ENCODE results near the gene EVA1C. TPM values are rescaled to one million over a fixed set of nuclear protein-coding genes. Genes with fewer than 3 reads are reported as not detected.

The EVA1C gene
- total and polyA plus RNA-seq, 5 donors: 18.0 to 39.8 (median 21.2) TPM

DNA sequence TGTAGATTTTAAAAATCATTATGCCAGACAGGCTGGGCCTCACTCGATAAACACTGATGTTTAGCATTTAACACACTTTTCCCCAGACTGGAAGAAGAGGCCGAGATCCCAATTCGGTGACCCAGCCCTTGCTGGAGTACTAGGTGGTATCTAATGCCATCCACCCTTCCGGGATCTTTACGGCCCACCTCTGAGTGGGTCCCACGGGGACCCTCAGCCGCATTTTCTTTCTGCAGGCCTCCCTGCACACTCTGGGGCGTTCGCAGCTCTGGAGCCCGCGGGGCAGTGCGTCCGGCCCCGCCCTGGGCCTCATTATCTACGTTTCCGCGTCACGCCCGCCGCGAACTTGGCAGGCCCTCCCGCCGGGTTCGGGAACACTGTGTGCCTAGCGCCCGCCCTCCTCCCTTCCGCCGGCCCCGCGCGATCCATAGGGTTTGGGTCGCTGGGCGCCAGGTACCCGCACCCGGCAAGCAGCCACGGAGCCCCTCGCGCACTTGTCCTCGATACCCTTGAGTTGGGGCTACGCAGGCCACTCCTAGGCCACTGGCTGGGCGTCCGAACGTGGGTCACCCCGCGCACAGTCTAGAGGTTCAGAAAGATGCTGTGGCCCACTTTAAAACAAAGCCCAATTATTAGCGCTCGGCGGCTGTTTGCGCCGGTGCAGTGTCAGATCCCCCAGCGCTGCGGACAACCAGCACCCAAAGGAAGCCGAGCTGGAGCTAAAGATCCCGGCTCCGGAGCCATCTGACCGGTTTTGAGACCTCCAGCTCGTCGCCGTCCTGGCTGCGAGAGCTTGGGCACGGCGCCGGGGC is 950 bp upstream of the EVA1C start:
- Histone ChIP-seq H3K27me3 (ENCODE audit: control insufficient read depth, insufficient read depth) (no peaks in the 10 kb centered on the region), H3K27ac (ENCODE audit: low read length) (peak overlapping the region; percentile 99), H3K4me1 (ENCODE audit: control insufficient read depth, insufficient read depth, low read length) (peaks cover 8% of the 10 kb centered on the region), H3K9me3 (ENCODE audit: control insufficient read depth, low read length) (no peaks in the 10 kb centered on the region), H3K4me3 (ENCODE audit: low read length) (peak overlapping the region; percentile 79)
- under 1% methylated on average over 63 of the region's 63 CpGs for WGBS
- intact Hi-C loops (cut with DNase I): loop anchor here in 1 of 4 donors (5.0 kb wide), 1 partner anchor 156 kb away; no protein-coding TSS in a partner anchor
- ATAC-seq: peak; percentile 91 to 93
- DNase-seq: peak; percentile 96 to 99 (median 98)

DNA sequence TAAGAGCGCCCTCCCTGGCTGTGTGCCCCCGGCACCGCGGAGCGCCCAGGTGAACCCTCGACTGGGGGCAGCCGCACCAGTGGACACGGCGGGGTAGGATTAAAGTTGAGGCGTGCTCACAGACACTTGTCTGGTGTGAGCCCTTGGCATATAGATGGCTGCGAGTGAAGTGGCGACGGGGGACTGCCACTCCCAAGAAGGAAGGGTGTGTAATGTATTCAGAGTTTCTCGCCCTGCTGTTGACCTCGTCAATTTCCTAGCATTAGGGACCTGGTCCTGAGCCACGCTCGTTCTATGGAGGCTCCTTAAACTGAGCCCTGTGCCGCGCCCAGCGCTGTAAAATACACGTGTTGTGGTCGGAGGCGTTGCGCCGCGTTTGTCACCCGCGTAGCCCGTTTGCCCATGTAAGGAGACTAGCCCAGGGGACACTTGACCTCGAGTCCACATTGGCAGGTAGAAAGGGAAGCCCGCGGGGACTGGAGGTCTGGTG is 554 bp downstream of the EVA1C start:
- H3K9me3 ChIP-seq (ENCODE audit: control insufficient read depth, low read length): no peaks in the 10 kb centered on the region
- peak overlapping the region; percentile 99 for H3K27ac ChIP-seq (ENCODE audit: low read length)
- intact Hi-C loops (cut with DNase I): loop anchor here in 1 of 4 donors (5.0 kb wide), 1 partner anchor 154 kb away; no protein-coding TSS in a partner anchor
- WGBS: 15% methylated on average over 32 of the region's 32 CpGs
- H3K27me3 ChIP-seq (ENCODE audit: control insufficient read depth, insufficient read depth): no peaks in the 10 kb centered on the region
- H3K4me1 ChIP-seq (ENCODE audit: control insufficient read depth, insufficient read depth, low read length): peaks cover 17% of the 10 kb centered on the region
- peak; percentile 71 to 83 (median 81) for DNase-seq
- peak; percentile 29 to 60 for ATAC-seq
- H3K4me3 ChIP-seq (ENCODE audit: low read length): peak overlapping the region; percentile 79

DNA sequence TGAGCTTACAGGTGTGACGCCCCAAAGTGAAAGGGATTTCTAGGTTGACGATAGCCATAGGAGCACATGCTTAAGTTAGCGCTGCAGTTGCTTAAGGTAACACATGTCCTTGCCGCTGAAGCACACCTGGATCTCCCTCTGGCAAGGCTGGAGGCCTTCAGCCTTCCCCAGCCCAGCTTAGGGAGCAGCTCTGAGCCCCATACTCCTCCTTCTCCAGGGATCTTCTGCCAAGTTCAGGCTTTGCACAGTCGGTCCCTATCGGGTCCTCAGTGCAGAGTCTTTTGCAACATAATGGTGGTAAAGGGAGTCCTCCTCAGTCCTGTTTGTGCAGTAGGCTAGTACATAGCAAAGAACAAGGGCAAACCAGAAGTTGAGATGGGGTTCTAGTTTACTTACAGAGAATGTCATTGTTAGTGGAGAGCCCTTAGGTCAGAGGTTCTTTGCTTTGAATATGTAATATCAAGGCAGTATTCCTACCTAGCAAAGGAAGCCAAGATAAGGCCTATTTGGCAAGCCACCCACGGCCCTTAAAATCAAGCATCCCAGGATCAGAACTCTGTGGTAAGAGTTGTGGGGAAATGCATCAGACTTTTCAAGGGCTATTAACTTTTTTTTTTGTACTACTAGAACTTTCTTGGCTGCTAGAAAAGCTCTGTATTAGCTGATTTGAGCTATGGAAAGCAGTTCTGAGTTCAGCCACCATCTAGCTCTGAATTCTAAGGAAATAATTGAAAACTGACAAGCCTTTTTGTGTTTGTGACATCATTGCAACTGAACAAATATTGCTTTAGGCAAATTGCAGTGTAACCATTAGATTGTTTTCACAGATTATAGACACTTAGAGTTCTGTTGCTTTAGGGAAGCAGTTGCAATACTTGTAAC is 1.4 kb downstream of the EVA1C start:
- ATAC-seq (peak in 1 of 2 donors; percentile 3), DNase-seq (peak in 1 of 3 donors; percentile 59)
- Histone ChIP-seq H3K4me1 (ENCODE audit: control insufficient read depth, insufficient read depth, low read length) (peaks cover 17% of the 10 kb centered on the region), H3K4me3 (ENCODE audit: low read length) (peak overlapping the region; percentile 79), H3K9me3 (ENCODE audit: control insufficient read depth, low read length) (no peaks in the 10 kb centered on the region), H3K27ac (ENCODE audit: low read length) (peak overlapping the region; percentile 99), H3K27me3 (ENCODE audit: control insufficient read depth, insufficient read depth) (no peaks in the 10 kb centered on the region)
- WGBS: 40% methylated on average over 7 of the region's 7 CpGs
- intact Hi-C loops (cut with DNase I): loop anchor here in 1 of 4 donors (5.0 kb wide), 1 partner anchor 153 kb away; no protein-coding TSS in a partner anchor

DNA sequence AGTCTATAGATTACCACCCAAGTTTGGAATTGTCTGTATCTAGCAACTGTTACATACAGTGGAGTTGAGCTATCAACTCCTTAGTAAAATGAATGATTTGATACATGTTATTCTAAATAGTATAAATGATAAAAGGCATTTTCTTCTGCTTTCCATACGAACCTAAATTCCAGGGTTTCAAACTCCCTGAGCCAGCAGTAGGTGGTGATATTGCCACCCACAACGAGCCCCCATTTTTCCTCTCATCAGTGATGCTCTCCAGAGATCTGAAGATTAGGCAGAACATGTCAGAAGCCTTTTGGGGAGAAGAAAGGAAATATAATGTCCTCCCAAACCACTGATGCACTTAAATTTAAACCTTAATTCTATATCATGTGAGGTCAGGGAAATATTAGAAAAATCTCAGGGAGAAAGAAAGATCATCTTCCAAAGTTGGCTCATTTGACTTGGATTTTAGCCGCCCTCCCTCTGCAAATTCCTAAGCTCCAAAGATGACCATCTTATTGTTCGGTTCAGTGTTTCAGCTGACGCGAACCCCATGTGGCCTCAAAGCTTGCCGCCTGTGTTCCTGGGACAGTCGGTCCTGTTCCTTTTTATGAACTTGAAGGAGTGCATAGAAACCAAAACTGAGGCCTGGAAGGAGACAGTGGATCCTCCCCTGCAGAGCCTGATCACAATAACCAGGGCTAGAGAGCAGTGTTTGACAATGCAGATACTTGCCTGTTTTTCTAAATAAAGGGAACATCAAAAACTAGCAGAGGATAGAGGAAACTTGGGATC is 2.3 kb downstream of the EVA1C start:
- no peak for DNase-seq
- Histone ChIP-seq H3K4me1 (ENCODE audit: control insufficient read depth, insufficient read depth, low read length) (peaks cover 17% of the 10 kb centered on the region), H3K4me3 (ENCODE audit: low read length) (peak overlapping the region; percentile 79), H3K27ac (ENCODE audit: low read length) (peak overlapping the region; percentile 1), H3K27me3 (ENCODE audit: control insufficient read depth, insufficient read depth) (no peaks in the 10 kb centered on the region), H3K9me3 (ENCODE audit: control insufficient read depth, low read length) (no peaks in the 10 kb centered on the region)
- intact Hi-C loops (cut with DNase I): loop anchor here in 1 of 4 donors (5.0 kb wide), 1 partner anchor 153 kb away; no protein-coding TSS in a partner anchor
- WGBS: 62% methylated on average over 8 of the region's 8 CpGs
- no peak for ATAC-seq

DNA sequence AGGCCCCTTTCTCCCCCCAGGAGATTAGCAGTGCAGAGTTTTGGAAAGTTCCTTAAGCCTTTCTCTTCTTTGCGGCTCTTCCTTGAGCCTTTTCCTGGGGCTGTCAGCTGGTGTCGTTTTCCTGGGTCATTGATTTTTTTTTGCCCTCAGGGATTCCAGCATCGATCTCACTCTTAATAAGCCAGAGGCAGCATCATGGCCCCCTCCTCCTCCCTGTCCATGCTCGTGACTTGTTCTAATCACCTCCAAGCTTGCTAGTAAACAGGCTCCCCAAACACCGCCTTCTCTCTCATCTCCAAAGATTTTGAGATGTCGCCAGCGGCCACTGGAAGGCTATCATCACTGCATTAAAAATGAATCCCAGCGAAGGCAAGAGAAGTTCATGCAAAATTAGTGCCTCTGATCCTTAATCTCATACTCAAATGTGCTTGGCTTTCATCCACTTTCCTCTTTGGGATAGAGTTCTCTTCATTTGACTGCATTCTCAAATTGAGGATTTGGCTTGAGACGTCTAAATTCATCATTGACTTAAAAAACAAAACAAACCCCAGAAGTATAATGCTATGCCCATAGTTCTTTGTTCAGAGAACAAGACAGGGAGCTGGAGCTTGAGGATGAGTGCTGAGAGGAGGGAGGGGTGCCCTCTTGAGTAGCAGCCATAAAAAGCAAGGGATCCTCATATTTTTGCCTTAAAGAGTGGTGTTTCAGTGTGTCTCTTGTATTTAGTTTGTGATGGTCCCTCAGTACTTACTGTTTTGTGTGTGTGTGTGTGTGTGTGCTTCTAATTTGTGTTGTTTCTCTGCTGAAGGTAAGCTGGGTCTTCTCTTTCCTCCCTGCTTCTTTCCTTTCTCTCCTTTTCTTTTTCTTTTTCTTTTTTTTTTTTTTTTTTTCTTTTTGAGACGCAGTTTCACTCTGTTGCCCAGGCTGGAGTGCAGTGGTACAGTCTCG is 3.2 kb downstream of the EVA1C start:
- DNase-seq (no peak), ATAC-seq (no peak)
- intact Hi-C loops (cut with DNase I): no loop called here
- Histone ChIP-seq H3K4me3 (ENCODE audit: low read length) (peak overlapping the region; percentile 2), H3K27me3 (ENCODE audit: control insufficient read depth, insufficient read depth) (no peaks in the 10 kb centered on the region), H3K27ac (ENCODE audit: low read length) (peak overlapping the region; percentile 1), H3K4me1 (ENCODE audit: control insufficient read depth, insufficient read depth, low read length) (peaks cover 17% of the 10 kb centered on the region), H3K9me3 (ENCODE audit: control insufficient read depth, low read length) (no peaks in the 10 kb centered on the region)
- WGBS: 56% methylated on average over 11 of the region's 11 CpGs

DNA sequence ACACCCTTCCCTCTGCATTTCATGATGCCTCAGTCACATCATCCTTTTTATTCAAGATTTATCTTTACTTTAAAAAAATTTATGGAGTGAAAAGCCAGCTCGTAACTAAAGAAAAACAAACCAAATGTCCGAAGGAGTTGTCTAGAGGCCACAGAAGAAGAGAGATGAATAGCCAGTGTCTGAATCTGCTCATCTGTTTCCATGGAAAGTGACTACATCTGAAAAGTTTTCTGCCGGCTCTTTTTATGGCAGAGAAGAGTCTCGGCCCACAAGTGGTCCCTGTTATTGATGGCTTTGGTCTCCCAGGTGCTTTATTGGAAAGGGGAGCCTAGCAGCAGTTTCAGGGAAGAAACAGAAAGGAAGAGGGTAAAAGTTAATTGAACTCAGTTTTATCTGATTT is 5.6 kb downstream of the EVA1C start:
- Histone ChIP-seq H3K27ac (ENCODE audit: low read length) (no peak overlapping the region), H3K9me3 (ENCODE audit: control insufficient read depth, low read length) (no peaks in the 10 kb centered on the region), H3K4me1 (ENCODE audit: control insufficient read depth, insufficient read depth, low read length) (peaks cover 15% of the 10 kb centered on the region), H3K27me3 (ENCODE audit: control insufficient read depth, insufficient read depth) (no peaks in the 10 kb centered on the region), H3K4me3 (ENCODE audit: low read length) (no peak overlapping the region)
- WGBS: 83% methylated on average over 4 of the region's 4 CpGs
- no peak for DNase-seq
- ATAC-seq: no peak
- intact Hi-C loops (cut with DNase I): no loop called here

DNA sequence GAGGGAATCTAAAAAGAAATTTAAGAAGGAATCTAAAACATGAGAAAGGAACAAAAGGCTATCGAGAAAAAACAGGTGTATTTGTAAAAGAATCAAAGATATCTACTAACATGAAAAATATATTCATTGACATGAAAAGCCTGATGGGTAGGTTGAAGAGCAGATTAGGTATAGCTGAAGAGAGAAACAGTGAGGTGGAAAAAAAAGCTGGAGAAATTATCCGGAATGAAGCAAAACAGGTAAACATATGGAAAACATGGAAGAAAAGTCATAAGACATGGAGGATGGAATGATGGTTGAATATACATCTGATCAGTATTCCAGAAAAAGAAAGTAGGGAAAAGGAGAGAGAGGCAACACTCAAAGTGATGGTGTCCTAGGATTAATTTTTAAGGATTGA is 9.6 kb downstream of the EVA1C start:
- ATAC-seq (no peak), DNase-seq (no peak)
- intact Hi-C loops (cut with DNase I): no loop called here
- 98% methylated on average over 2 of the region's 2 CpGs for WGBS
- no peaks in the 10 kb centered on the region for H3K27me3 ChIP-seq (ENCODE audit: control insufficient read depth, insufficient read depth)
- no peak overlapping the region for H3K27ac ChIP-seq (ENCODE audit: low read length)
- H3K4me1 ChIP-seq (ENCODE audit: control insufficient read depth, insufficient read depth, low read length): peaks cover 10% of the 10 kb centered on the region
- no peak overlapping the region for H3K4me3 ChIP-seq (ENCODE audit: low read length)
- no peaks in the 10 kb centered on the region for H3K9me3 ChIP-seq (ENCODE audit: control insufficient read depth, low read length)

DNA sequence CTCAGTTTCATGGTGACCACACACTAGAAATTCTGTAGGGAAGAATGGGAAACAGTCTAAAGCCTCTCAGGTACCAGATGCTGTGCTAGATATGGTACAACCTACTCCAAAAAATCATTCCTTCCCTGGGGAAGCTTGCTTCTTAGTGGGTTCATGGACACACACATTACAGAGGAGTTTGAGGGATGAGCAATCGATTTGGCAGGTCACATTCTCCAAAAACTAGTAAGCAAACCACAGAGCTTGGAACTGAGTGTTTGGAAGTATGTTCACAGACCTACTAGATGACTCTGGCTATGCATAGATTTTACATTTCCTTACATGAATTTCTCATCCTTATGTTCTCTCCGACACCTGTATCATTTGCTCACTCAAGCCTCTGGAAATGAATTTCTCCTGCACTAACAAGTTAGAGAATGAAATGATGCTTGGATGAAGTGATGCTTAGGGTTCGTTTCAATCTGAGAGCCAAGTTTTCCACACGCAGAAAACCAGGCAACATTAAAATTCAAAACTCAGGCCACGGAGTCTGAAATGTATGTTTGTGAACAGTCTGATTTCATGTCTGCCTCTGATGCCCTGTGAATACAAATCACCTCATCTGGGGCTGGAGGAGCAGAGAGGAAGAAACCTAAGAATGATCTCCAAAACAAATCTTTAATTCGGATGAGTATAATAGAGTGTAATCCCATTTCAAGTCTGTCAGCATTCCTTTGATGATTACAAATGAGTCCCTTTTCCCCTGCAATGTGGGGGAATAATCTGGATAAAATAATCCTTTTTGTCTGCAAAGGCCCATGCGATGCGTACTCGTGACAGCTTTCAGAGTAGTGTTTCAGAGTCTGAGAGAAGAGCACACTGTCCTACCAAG is 11.0 kb downstream of the EVA1C start:
- no peaks in the 10 kb centered on the region for H3K27me3 ChIP-seq (ENCODE audit: control insufficient read depth, insufficient read depth)
- no peak overlapping the region for H3K4me3 ChIP-seq (ENCODE audit: low read length)
- 90% methylated on average over 9 of the region's 9 CpGs for WGBS
- ATAC-seq: no peak
- peaks cover 10% of the 10 kb centered on the region for H3K4me1 ChIP-seq (ENCODE audit: control insufficient read depth, insufficient read depth, low read length)
- no peak overlapping the region for H3K27ac ChIP-seq (ENCODE audit: low read length)
- intact Hi-C loops (cut with DNase I): no loop called here
- no peaks in the 10 kb centered on the region for H3K9me3 ChIP-seq (ENCODE audit: control insufficient read depth, low read length)
- DNase-seq: no peak

DNA sequence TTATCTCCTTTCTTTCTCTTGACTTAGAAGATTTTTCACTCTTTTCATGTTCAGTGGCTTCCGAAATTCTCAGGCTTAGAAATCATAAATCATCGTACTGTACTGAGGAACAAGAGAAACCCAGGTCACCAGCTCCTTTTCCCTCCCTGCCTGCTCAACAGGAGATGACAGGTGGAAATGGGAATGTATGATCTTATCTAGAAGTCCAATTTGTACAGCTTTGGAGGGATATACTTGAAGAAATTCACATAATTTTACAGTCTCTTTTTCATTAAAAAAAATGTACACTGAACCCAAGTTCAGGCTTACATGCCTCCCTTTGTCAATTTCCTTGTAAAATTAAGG is 11.7 kb downstream of the EVA1C start:
- ATAC-seq (no peak), DNase-seq (no peak)
- H3K27me3 ChIP-seq (ENCODE audit: control insufficient read depth, insufficient read depth): no peaks in the 10 kb centered on the region
- no peak overlapping the region for H3K4me3 ChIP-seq (ENCODE audit: low read length)
- no peak overlapping the region for H3K27ac ChIP-seq (ENCODE audit: low read length)
- H3K4me1 ChIP-seq (ENCODE audit: control insufficient read depth, insufficient read depth, low read length): peaks cover 10% of the 10 kb centered on the region
- 82% methylated on average over 2 of the region's 2 CpGs for WGBS
- H3K9me3 ChIP-seq (ENCODE audit: control insufficient read depth, low read length): no peaks in the 10 kb centered on the region
- intact Hi-C loops (cut with DNase I): no loop called here

Measured in right cardiac atrium (tissue), 5 donors.